ENCODE data around the gene LEPROT.

DNA sequence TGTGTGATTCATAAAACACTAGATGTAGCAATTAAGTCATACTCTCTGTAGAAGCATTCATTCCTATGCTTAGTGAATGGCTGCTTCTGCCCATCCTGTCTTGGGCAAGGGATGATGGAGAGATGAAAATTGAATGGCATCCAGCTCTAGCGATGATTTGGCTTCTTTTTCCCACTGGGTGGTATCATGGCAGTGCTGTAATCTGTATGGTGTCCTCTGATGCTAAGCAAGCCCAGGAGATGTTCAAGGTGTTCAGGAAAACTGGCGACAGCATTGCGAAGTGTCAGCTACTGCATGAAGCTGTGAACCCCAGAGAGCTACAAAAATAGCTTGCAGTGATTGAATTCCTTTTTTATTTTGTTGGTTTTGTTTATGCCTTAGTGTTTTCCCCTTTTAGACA is 48.9 kb upstream of the LEPROT start:
- TF ChIP-seq EZH2phosphoT487 (IDR thresholded peaks at IDR 0.05; ENCODE audit: insufficient read depth, low read depth): no peak
- TF ChIP-seq EZH2 (IDR thresholded peaks at IDR 0.05; ENCODE audit: insufficient read depth, poor library complexity, severe bottlenecking): no peak

Measured in GM23248 (cell line).